Lower lobe of right lung (tissue), 2 donors: ENCODE measurements around the gene TSPOAP1. TPM values are rescaled to one million over a fixed set of nuclear protein-coding genes. Genes with fewer than 3 reads are reported as not detected.

Experiments used
- ATAC-seq, 2 donors: fragments of 200-7000 bp; cut with Tn5 transposase; one replicate each; pipeline ENCODE4 v1.9.1; 2020 to 2022; ENCODE audit warnings: mild to moderate bottlenecking in 2 of 2, moderate library complexity in 2 of 2
- DNase-seq: peaks from one replicate; pipeline ENCODE4 v3.0.0-alpha.2; 2020
- H3K27ac ChIP-seq: fragments of 200-600 bp; one replicate; pipeline ENCODE4 v1.8.0; 2022
- H3K27me3 ChIP-seq: fragments of 200-600 bp; one replicate; pipeline ENCODE4 v1.8.0; 2022; ENCODE audit warnings: low read depth
- H3K36me3 ChIP-seq: fragments of 200-600 bp; one replicate; pipeline ENCODE4 v1.8.0; 2022; ENCODE audit warnings: mild to moderate bottlenecking
- H3K4me1 ChIP-seq: fragments of 200-600 bp; one replicate; pipeline ENCODE4 v1.8.0; 2022
- H3K4me3 ChIP-seq: fragments of 200-600 bp; one replicate; pipeline ENCODE4 v1.8.0; 2022; ENCODE audit warnings: mild to moderate bottlenecking
- H3K9me3 ChIP-seq: fragments of 200-600 bp; one replicate; pipeline ENCODE4 v1.8.0; 2022
- CTCF ChIP-seq: fragments of 200-600 bp; IDR thresholded peaks from one replicate; pipeline ENCODE4 v1.8.0; 2022; ENCODE audit warnings: antibody characterized with exemption, mild to moderate bottlenecking
- intact Hi-C: fragments of 100-400 bp; cut with DNase I; formaldehyde crosslinking; loops from one replicate; pipeline ENCODE4 v1.11.0; 2022
- total RNA-seq: library from RNA; stranded (reverse); fragmentation: NEBNext Ultra II Directional; extraction: Animal tissue kit (Norgen Biotek cat#: 25700); gene quantifications from one replicate; pipeline ENCODE4 v1.2.1, GENCODE V29; 2021
- donor health status: DM: no; HTN: yes; CAD: no; lungs with severe emphysema.

TSPOAP1 gene
- total RNA-seq, 1 donor from 2014 or later: 20.2 TPM

GRCh38 chr17:58327363-58328194 lies 1.0 kb downstream of the TSPOAP1 start:
- DNase-seq: peak; percentile 55
- Histone ChIP-seq H3K4me3 (peak overlapping the region; percentile 66), H3K9me3 (no peaks in the 10 kb centered on the region)

GRCh38 chr17:58326609-58327362 lies 1.8 kb downstream of the TSPOAP1 start:
- no peak overlapping the region for H3K4me3 ChIP-seq
- no peak overlapping the region for H3K27ac ChIP-seq
- no peaks in the 10 kb centered on the region for H3K27me3 ChIP-seq
- DNase-seq: peak; percentile 34
- peaks cover 21% of the 10 kb centered on the region for H3K4me1 ChIP-seq
- no peak for ATAC-seq
- no peaks in the 10 kb centered on the region for H3K36me3 ChIP-seq
- no peaks in the 10 kb centered on the region for H3K9me3 ChIP-seq
- no peak for TF ChIP-seq CTCF
- intact Hi-C loops: no loop called here

More at GRCh38 chr17:58327363-58328194, 1.0 kb downstream of the TSPOAP1 start:
- peaks cover 21% of the 10 kb centered on the region for H3K4me1 ChIP-seq
- H3K36me3 ChIP-seq: no peaks in the 10 kb centered on the region
- intact Hi-C loops: no loop called here
- H3K27ac ChIP-seq: no peak overlapping the region
- no peak for ATAC-seq
- no peaks in the 10 kb centered on the region for H3K27me3 ChIP-seq
- TF ChIP-seq CTCF: no peak

GRCh38 chr17:58325976-58326468 lies 2.6 kb downstream of the TSPOAP1 start:
- intact Hi-C loops: no loop called here
- Histone ChIP-seq H3K27me3 (no peaks in the 10 kb centered on the region), H3K4me3 (no peak overlapping the region), H3K36me3 (no peaks in the 10 kb centered on the region), H3K9me3 (no peaks in the 10 kb centered on the region), H3K27ac (no peak overlapping the region), H3K4me1 (peaks cover 21% of the 10 kb centered on the region)
- DNase-seq: no peak
- TF ChIP-seq CTCF: no peak
- no peak for ATAC-seq

GRCh38 chr17:58325289-58325726 lies 3.3 kb downstream of the TSPOAP1 start:
- intact Hi-C loops: no loop called here
- peaks cover 21% of the 10 kb centered on the region for H3K4me1 ChIP-seq
- ATAC-seq (no peak), DNase-seq (no peak)
- H3K27me3 ChIP-seq: no peaks in the 10 kb centered on the region
- H3K4me3 ChIP-seq: peak overlapping the region; percentile 59
- no peak overlapping the region for H3K27ac ChIP-seq
- no peak for TF ChIP-seq CTCF
- no peaks in the 10 kb centered on the region for H3K9me3 ChIP-seq
- H3K36me3 ChIP-seq: no peaks in the 10 kb centered on the region

GRCh38 chr17:58324409-58325288 lies 3.9 kb downstream of the TSPOAP1 start:
- DNase-seq (peak; percentile 72), ATAC-seq (peak; percentile 82 to 83)
- intact Hi-C loops: no loop called here
- Histone ChIP-seq H3K4me3 (peak overlapping the region; percentile 59), H3K9me3 (no peaks in the 10 kb centered on the region), H3K36me3 (no peaks in the 10 kb centered on the region), H3K27ac (peak overlapping the region; percentile 67), H3K4me1 (peaks cover 21% of the 10 kb centered on the region), H3K27me3 (no peaks in the 10 kb centered on the region)
- no peak for TF ChIP-seq CTCF
